ENCODE data around the gene AFF2. TPM values are rescaled to one million over a fixed set of nuclear protein-coding genes. Genes with fewer than 3 reads are reported as not detected.

AFF2 gene
- 2.0 TPM for polyA plus RNA-seq (2013)

- 32% methylated on average over 96 of the region's 115 CpGs for WGBS (ENCODE audit: insufficient coverage)
- no peak within 1 kb of the TSS for H3K27ac ChIP-seq (ENCODE audit: insufficient read depth in 1 of 2, low read depth in 1 of 2, low read length in 2 of 2, poor library complexity in 1 of 2, severe bottlenecking in 2 of 2)
- ChIA-PET POLR2A (interaction anchor here (0.5 kb wide), 1 partner anchor 61 kb away, joined by 5 read pairs; no protein-coding TSS in a partner anchor), CTCF (no interaction called here)
- DNase-seq, result peak; percentile 43 to 76 (median 71)
- H3K4me3 ChIP-seq (ENCODE audit: control insufficient read depth in 1 of 7, extremely low read depth in 1 of 7, insufficient read depth in 4 of 7, low read depth in 2 of 7, low read length in 6 of 7), result peak within 1 kb of the TSS; percentile 20 to 69 (median 53)
- H3K9me3 ChIP-seq (ENCODE audit: control extremely low read depth in 1 of 5, control insufficient read depth in 4 of 5, insufficient read depth in 2 of 5, low read depth in 1 of 5, low read length in 4 of 5), result peaks cover 0 to 6% (median 0%) of the 10 kb centered on the region in 5 experiments
- no peaks in the 10 kb centered on the region for H3K36me3 ChIP-seq (ENCODE audit: control insufficient read depth in 4 of 4, insufficient read depth in 4 of 4, low read length in 3 of 4)
- H3K4me1 ChIP-seq (ENCODE audit: control extremely low read depth in 1 of 4, control insufficient read depth in 4 of 4, insufficient read depth in 4 of 4, low read length in 3 of 4), result peaks cover 0 to 16% (median 4%) of the 10 kb centered on the region in 4 experiments
- peaks cover 0 to 40% (median 7%) of the 10 kb centered on the region in 5 experiments for H3K27me3 ChIP-seq (replicated peaks in 2 of 5; ENCODE audit: control insufficient read depth in 4 of 5, insufficient read depth in 5 of 5, low read length in 4 of 5)
Observed at GRCh38 chrX:148500423-148501385, at the start of gene AFF2. Gene AFF2, plus strand, starts transcription at chrX:148500617. Its CDS starts 481 bp downstream, at chrX:148501098.

GRCh38 chrX:148457279-148457678 lies 43.1 kb upstream of the AFF2 start:
- Histone ChIP-seq H3K27me3 (replicated peaks in 2 of 5; ENCODE audit: control insufficient read depth in 4 of 5, insufficient read depth in 5 of 5, low read length in 4 of 5) (no peaks in the 10 kb centered on the region), H3K4me1 (ENCODE audit: control extremely low read depth in 1 of 4, control insufficient read depth in 4 of 4, insufficient read depth in 4 of 4, low read length in 3 of 4) (peaks cover 0 to 5% (median 2%) of the 10 kb centered on the region in 4 experiments), H3K4me3 (ENCODE audit: control insufficient read depth in 1 of 7, extremely low read depth in 1 of 7, insufficient read depth in 4 of 7, low read depth in 2 of 7, low read length in 6 of 7) (no peak overlapping the region), H3K36me3 (ENCODE audit: control insufficient read depth in 4 of 4, insufficient read depth in 4 of 4, low read length in 3 of 4) (no peaks in the 10 kb centered on the region), H3K9me3 (ENCODE audit: control extremely low read depth in 1 of 5, control insufficient read depth in 4 of 5, insufficient read depth in 2 of 5, low read depth in 1 of 5, low read length in 4 of 5) (no peaks in the 10 kb centered on the region), H3K27ac (ENCODE audit: insufficient read depth in 1 of 2, low read depth in 1 of 2, low read length in 2 of 2, poor library complexity in 1 of 2, severe bottlenecking in 2 of 2) (no peak overlapping the region)
- DNase-seq, result peak in 1 of 3 donors; percentile 6
- CTCF ChIA-PET, result no interaction called here
- 45% methylated on average over 3 of the region's 3 CpGs for WGBS (ENCODE audit: insufficient coverage)
- POLR2A ChIA-PET, result no interaction called here

- Histone ChIP-seq H3K27ac (ENCODE audit: insufficient read depth in 1 of 2, low read depth in 1 of 2, low read length in 2 of 2, poor library complexity in 1 of 2, severe bottlenecking in 2 of 2) (no peak overlapping the region), H3K4me3 (ENCODE audit: control insufficient read depth in 1 of 7, extremely low read depth in 1 of 7, insufficient read depth in 4 of 7, low read depth in 2 of 7, low read length in 6 of 7) (no peak overlapping the region), H3K4me1 (ENCODE audit: control extremely low read depth in 1 of 4, control insufficient read depth in 4 of 4, insufficient read depth in 4 of 4, low read length in 3 of 4) (peaks cover 0 to 5% (median 2%) of the 10 kb centered on the region in 4 experiments), H3K27me3 (replicated peaks in 2 of 5; ENCODE audit: control insufficient read depth in 4 of 5, insufficient read depth in 5 of 5, low read length in 4 of 5) (no peaks in the 10 kb centered on the region), H3K36me3 (ENCODE audit: control insufficient read depth in 4 of 4, insufficient read depth in 4 of 4, low read length in 3 of 4) (no peaks in the 10 kb centered on the region), H3K9me3 (ENCODE audit: control extremely low read depth in 1 of 5, control insufficient read depth in 4 of 5, insufficient read depth in 2 of 5, low read depth in 1 of 5, low read length in 4 of 5) (no peaks in the 10 kb centered on the region)
- peak in 2 of 3 donors; percentile 20 to 39 for DNase-seq
- 75% methylated on average over 4 of the region's 4 CpGs for WGBS (ENCODE audit: insufficient coverage)
- CTCF ChIA-PET, result no interaction called here
- POLR2A ChIA-PET, result no interaction called here
Observed at GRCh38 chrX:148459343-148459742, 41.1 kb upstream of the AFF2 start.

- POLR2A ChIA-PET, result no interaction called here
- DNase-seq, result no peak
Observed at GRCh38 chrX:148466292-148466691, 34.1 kb upstream of the AFF2 start.

GRCh38 chrX:148470324-148470723 lies 30.1 kb upstream of the AFF2 start:
- CTCF ChIA-PET, result no interaction called here
- Histone ChIP-seq H3K9me3 (ENCODE audit: control extremely low read depth in 1 of 5, control insufficient read depth in 4 of 5, insufficient read depth in 2 of 5, low read depth in 1 of 5, low read length in 4 of 5) (no peaks in the 10 kb centered on the region), H3K36me3 (ENCODE audit: control insufficient read depth in 4 of 4, insufficient read depth in 4 of 4, low read length in 3 of 4) (no peaks in the 10 kb centered on the region), H3K27ac (ENCODE audit: insufficient read depth in 1 of 2, low read depth in 1 of 2, low read length in 2 of 2, poor library complexity in 1 of 2, severe bottlenecking in 2 of 2) (no peak overlapping the region), H3K4me3 (ENCODE audit: control insufficient read depth in 1 of 7, extremely low read depth in 1 of 7, insufficient read depth in 4 of 7, low read depth in 2 of 7, low read length in 6 of 7) (no peak overlapping the region), H3K4me1 (ENCODE audit: control extremely low read depth in 1 of 4, control insufficient read depth in 4 of 4, insufficient read depth in 4 of 4, low read length in 3 of 4) (no peaks in the 10 kb centered on the region), H3K27me3 (replicated peaks in 2 of 5; ENCODE audit: control insufficient read depth in 4 of 5, insufficient read depth in 5 of 5, low read length in 4 of 5) (no peaks in the 10 kb centered on the region)
- DNase-seq, result no peak
- no CpG with 5 or more reads among the region's 2 CpGs for WGBS (ENCODE audit: insufficient coverage)
- POLR2A ChIA-PET, result no interaction called here

More at GRCh38 chrX:148466292-148466691, 34.1 kb upstream of the AFF2 start:
- Histone ChIP-seq H3K36me3 (ENCODE audit: control insufficient read depth in 4 of 4, insufficient read depth in 4 of 4, low read length in 3 of 4) (no peaks in the 10 kb centered on the region), H3K27ac (ENCODE audit: insufficient read depth in 1 of 2, low read depth in 1 of 2, low read length in 2 of 2, poor library complexity in 1 of 2, severe bottlenecking in 2 of 2) (no peak overlapping the region), H3K9me3 (ENCODE audit: control extremely low read depth in 1 of 5, control insufficient read depth in 4 of 5, insufficient read depth in 2 of 5, low read depth in 1 of 5, low read length in 4 of 5) (no peaks in the 10 kb centered on the region), H3K4me3 (ENCODE audit: control insufficient read depth in 1 of 7, extremely low read depth in 1 of 7, insufficient read depth in 4 of 7, low read depth in 2 of 7, low read length in 6 of 7) (no peak overlapping the region), H3K27me3 (replicated peaks in 2 of 5; ENCODE audit: control insufficient read depth in 4 of 5, insufficient read depth in 5 of 5, low read length in 4 of 5) (no peaks in the 10 kb centered on the region), H3K4me1 (ENCODE audit: control extremely low read depth in 1 of 4, control insufficient read depth in 4 of 4, insufficient read depth in 4 of 4, low read length in 3 of 4) (no peaks in the 10 kb centered on the region)
- CTCF ChIA-PET, result no interaction called here
- WGBS (ENCODE audit: insufficient coverage), result 72% methylated on average over 2 of the region's 4 CpGs

- H3K4me1 ChIP-seq (ENCODE audit: control extremely low read depth in 1 of 4, control insufficient read depth in 4 of 4, insufficient read depth in 4 of 4, low read length in 3 of 4), result peaks cover 0 to 9% (median 5%) of the 10 kb centered on the region in 4 experiments
- H3K36me3 ChIP-seq (ENCODE audit: control insufficient read depth in 4 of 4, insufficient read depth in 4 of 4, low read length in 3 of 4), result no peaks in the 10 kb centered on the region
- H3K27ac ChIP-seq (ENCODE audit: insufficient read depth in 1 of 2, low read depth in 1 of 2, low read length in 2 of 2, poor library complexity in 1 of 2, severe bottlenecking in 2 of 2), result no peak overlapping the region
- no peak for DNase-seq
- no peaks in the 10 kb centered on the region for H3K27me3 ChIP-seq (replicated peaks in 2 of 5; ENCODE audit: control insufficient read depth in 4 of 5, insufficient read depth in 5 of 5, low read length in 4 of 5)
- 100% methylated on average over 3 of the region's 4 CpGs for WGBS (ENCODE audit: insufficient coverage)
- no peaks in the 10 kb centered on the region for H3K9me3 ChIP-seq (ENCODE audit: control extremely low read depth in 1 of 5, control insufficient read depth in 4 of 5, insufficient read depth in 2 of 5, low read depth in 1 of 5, low read length in 4 of 5)
- H3K4me3 ChIP-seq (ENCODE audit: control insufficient read depth in 1 of 7, extremely low read depth in 1 of 7, insufficient read depth in 4 of 7, low read depth in 2 of 7, low read length in 6 of 7), result no peak overlapping the region
- CTCF ChIA-PET, result no interaction called here
- POLR2A ChIA-PET, result no interaction called here
Observed at GRCh38 chrX:148474030-148474429, 26.4 kb upstream of the AFF2 start.

- Histone ChIP-seq H3K36me3 (ENCODE audit: control insufficient read depth in 4 of 4, insufficient read depth in 4 of 4, low read length in 3 of 4) (no peaks in the 10 kb centered on the region), H3K9me3 (ENCODE audit: control extremely low read depth in 1 of 5, control insufficient read depth in 4 of 5, insufficient read depth in 2 of 5, low read depth in 1 of 5, low read length in 4 of 5) (no peaks in the 10 kb centered on the region), H3K4me1 (ENCODE audit: control extremely low read depth in 1 of 4, control insufficient read depth in 4 of 4, insufficient read depth in 4 of 4, low read length in 3 of 4) (no peaks in the 10 kb centered on the region), H3K4me3 (ENCODE audit: control insufficient read depth in 1 of 7, extremely low read depth in 1 of 7, insufficient read depth in 4 of 7, low read depth in 2 of 7, low read length in 6 of 7) (no peak overlapping the region), H3K27ac (ENCODE audit: insufficient read depth in 1 of 2, low read depth in 1 of 2, low read length in 2 of 2, poor library complexity in 1 of 2, severe bottlenecking in 2 of 2) (no peak overlapping the region), H3K27me3 (replicated peaks in 2 of 5; ENCODE audit: control insufficient read depth in 4 of 5, insufficient read depth in 5 of 5, low read length in 4 of 5) (no peaks in the 10 kb centered on the region)
- 80% methylated on average over 1 of the region's 2 CpGs for WGBS (ENCODE audit: insufficient coverage)
- ChIA-PET POLR2A (no interaction called here), CTCF (no interaction called here)
- DNase-seq, result no peak
Observed at GRCh38 chrX:148492057-148492456, 8.4 kb upstream of the AFF2 start.
